Measurements from ENCODE around the gene LRRC56. TPM values are rescaled to one million over a fixed set of nuclear protein-coding genes. Genes with fewer than 3 reads are reported as not detected.

The LRRC56 gene
- polyA plus RNA-seq, 1 experiment, result 0.86 TPM

GRCh38 chr11:531919-532526, 5.3 kb upstream of the LRRC56 start:
- Histone ChIP-seq H3K9me3 (ENCODE audit: control insufficient read depth, insufficient read depth, low read length) (no peaks in the 10 kb centered on the region; the same call in 1 of the 2 replicates), H3K4me3 (ENCODE audit: low read depth, low read length) (no peak overlapping the region), H3K27me3 (ENCODE audit: control insufficient read depth, insufficient read depth, low read length) (no peaks in the 10 kb centered on the region), H3K27ac (ENCODE audit: low read depth, low read length) (no peak overlapping the region)
- ChIA-PET CTCF (interaction anchor here (1.2 kb wide), 1 partner anchor 13 kb away, joined by 8 read pairs; no protein-coding TSS in a partner anchor), POLR2A (no interaction called here)
- DNase-seq (ENCODE audit: low read depth, low spot score), result no peak
- TF ChIP-seq CTCF (IDR thresholded peaks at IDR 0.05; ENCODE audit: low read depth, low read length), result no peak

GRCh38 chr11:532527-532985, 4.8 kb upstream of the LRRC56 start:
- CTCF ChIA-PET, result interaction anchor here (0.6 to 1.2 kb wide), 2 partner anchors 13 to 19 kb away, joined by 5 to 8 read pairs; no protein-coding TSS in a partner anchor
- no peak for DNase-seq (ENCODE audit: low read depth, low spot score)
- H3K9me3 ChIP-seq (ENCODE audit: control insufficient read depth, insufficient read depth, low read length), result no peaks in the 10 kb centered on the region; the same call in 1 of the 2 replicates
- H3K4me3 ChIP-seq (ENCODE audit: low read depth, low read length), result no peak overlapping the region
- POLR2A ChIA-PET, result interaction anchor here (0.6 kb wide), 1 partner anchor 23 kb away, joined by 3 read pairs; no protein-coding TSS in a partner anchor
- H3K27ac ChIP-seq (ENCODE audit: low read depth, low read length), result no peak overlapping the region
- no peak for TF ChIP-seq CTCF (IDR thresholded peaks at IDR 0.05; ENCODE audit: low read depth, low read length)
- H3K27me3 ChIP-seq (ENCODE audit: control insufficient read depth, insufficient read depth, low read length), result no peaks in the 10 kb centered on the region

DNA sequence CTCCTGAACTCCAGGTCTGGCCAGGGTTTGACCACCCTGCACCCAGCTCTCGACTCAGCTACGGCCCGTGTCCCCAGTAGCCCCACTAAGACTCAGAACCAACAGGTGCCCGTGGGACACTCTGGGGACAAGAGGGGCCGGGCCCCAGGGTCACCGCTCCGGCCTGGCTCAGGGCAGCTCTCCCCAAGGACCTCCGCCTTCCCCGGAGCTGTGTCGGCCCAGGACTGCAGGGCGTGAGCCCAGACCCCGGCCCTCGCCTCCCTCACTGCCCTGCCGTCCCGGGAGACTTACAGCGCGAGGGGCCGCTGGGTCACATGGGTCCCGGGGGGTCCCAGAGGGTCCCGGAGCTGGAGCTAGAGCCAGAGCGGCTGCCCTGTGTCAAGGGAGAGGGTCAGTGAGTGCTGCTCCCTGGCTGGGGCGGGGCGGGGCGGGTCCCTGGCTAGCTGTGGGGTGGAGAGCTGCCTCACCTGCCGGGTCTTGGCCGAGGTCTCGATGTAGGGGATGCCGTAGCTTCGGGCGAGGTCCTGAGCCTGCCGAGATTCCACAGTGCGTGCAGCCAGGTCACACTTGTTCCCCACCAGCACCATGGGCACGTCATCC, 4.2 kb upstream of the LRRC56 start:
- ChIA-PET POLR2A (interaction anchor here (0.6 kb wide), 1 partner anchor 24 kb away, joined by 3 read pairs; no protein-coding TSS in a partner anchor), CTCF (interaction anchor here (0.6 to 1.2 kb wide), 3 partner anchors 14 to 20 kb away, joined by 3 to 8 read pairs (median 5); no protein-coding TSS in a partner anchor)
- no peak for TF ChIP-seq CTCF (IDR thresholded peaks at IDR 0.05; ENCODE audit: low read depth, low read length)
- Histone ChIP-seq H3K27ac (ENCODE audit: low read depth, low read length) (no peak overlapping the region), H3K4me3 (ENCODE audit: low read depth, low read length) (no peak overlapping the region), H3K9me3 (ENCODE audit: control insufficient read depth, insufficient read depth, low read length) (no peaks in the 10 kb centered on the region; the same call in 1 of the 2 replicates), H3K27me3 (ENCODE audit: control insufficient read depth, insufficient read depth, low read length) (no peaks in the 10 kb centered on the region)
- no peak for DNase-seq (ENCODE audit: low read depth, low spot score)

GRCh38 chr11:533586-534395, 3.5 kb upstream of the LRRC56 start:
- ChIA-PET CTCF (interaction anchor here (0.7 kb wide), 1 partner anchor 15 kb away, joined by 3 read pairs; no protein-coding TSS in a partner anchor), POLR2A (no interaction called here)
- TF ChIP-seq CTCF (IDR thresholded peaks at IDR 0.05; ENCODE audit: low read depth, low read length), result no peak
- no peaks in the 10 kb centered on the region for H3K27me3 ChIP-seq (ENCODE audit: control insufficient read depth, insufficient read depth, low read length)
- no peak for DNase-seq (ENCODE audit: low read depth, low spot score)
- H3K4me3 ChIP-seq (ENCODE audit: low read depth, low read length), result peak overlapping the region; percentile 73
- H3K9me3 ChIP-seq (ENCODE audit: control insufficient read depth, insufficient read depth, low read length), result no peaks in the 10 kb centered on the region; the same call in 1 of the 2 replicates
- no peak overlapping the region for H3K27ac ChIP-seq (ENCODE audit: low read depth, low read length)
